ENCODE data around the gene ENOSF1. TPM values are rescaled to one million over a fixed set of nuclear protein-coding genes. Genes with fewer than 3 reads are reported as not detected.

The ENOSF1 gene
- total RNA-seq, 1 donor from 2014 or later = 12.5 TPM

DNA sequence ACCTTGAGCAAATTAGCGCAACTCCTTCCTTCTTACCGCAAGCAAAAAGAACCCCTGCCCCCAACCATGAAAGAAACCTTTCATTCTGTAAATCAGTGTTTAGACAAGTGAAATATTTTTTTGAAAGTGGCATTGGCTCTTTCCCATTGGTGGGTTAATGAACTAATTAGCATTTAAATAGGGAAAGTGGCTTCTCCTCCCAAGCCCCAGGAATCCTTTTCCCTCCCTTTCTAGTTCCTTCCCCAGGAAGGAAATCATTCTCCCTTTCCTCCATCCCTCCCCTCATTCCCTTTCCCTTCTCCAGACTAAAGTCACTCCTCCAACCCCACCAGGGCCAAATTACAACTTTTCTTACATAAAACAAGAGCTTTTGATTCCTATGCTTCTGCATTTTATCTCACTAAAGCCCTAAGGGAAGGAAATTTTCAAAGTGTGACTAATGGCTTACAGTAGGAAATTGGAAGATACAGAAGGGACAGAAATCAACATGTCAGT, 77.8 kb downstream of the ENOSF1 start:
- no peak for DNase-seq (ENCODE audit: low read depth in 2 of 2)

DNA sequence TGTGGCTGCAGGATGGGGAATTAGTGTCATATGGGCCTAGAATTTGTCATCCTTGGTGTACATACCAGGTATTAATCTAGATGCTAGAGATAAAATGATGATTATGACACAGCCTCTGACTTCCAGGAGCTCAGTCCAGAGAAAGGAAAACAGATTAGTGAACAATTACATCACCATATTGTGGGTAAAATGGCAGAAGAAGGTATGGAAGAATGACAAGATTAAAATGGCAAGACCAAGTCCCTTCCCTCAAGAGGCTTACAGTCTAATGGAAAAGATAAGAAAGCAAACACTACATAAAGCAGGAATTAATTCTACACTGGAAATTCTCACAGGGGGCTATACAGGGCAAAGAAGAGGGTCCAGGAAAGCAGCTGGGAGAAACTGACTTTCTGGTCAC, 80.9 kb downstream of the ENOSF1 start:
- no peak for DNase-seq (ENCODE audit: low read depth in 2 of 2)

DNA sequence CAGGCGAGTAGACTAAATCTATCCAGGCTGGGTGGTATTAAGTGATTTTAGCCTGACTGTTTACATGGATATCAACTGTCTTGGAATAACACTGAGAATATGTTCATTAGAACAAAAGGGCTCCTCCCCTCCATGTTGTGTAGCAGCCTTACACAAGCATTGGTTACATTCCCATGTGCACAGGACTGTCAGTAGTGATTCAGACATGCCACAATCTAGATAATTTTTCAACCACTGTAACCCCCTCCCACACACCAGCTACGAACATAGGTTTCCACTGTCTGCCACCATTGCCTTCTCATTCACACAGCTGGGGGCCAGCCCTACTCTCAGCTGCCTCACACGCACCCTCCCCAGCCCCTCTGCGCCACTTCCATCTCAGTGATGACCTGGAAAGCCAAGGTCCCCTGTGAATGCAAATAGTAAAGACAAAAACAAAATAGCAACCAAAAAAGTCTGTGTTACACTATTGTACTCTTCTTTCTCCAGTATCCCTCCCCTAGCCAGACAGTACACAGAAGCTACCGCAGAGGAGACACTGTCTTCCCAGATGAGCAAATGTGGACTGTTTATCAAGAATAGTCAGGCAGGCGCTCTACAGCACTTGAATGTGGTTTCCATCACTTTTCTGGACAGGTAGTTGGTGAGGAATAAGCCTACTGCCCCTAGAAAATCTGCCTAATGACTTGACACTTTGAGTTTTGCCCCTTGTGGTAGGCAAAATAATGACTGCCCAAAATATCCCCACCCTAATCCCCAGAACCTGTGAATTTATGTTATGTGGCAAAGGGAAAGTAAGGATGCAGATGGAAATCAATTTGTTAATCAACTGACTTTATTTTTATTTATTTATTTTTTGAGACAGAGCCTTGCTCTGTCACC, 82.9 kb downstream of the ENOSF1 start:
- DNase-seq (ENCODE audit: low read depth in 2 of 2) = no peak

DNA sequence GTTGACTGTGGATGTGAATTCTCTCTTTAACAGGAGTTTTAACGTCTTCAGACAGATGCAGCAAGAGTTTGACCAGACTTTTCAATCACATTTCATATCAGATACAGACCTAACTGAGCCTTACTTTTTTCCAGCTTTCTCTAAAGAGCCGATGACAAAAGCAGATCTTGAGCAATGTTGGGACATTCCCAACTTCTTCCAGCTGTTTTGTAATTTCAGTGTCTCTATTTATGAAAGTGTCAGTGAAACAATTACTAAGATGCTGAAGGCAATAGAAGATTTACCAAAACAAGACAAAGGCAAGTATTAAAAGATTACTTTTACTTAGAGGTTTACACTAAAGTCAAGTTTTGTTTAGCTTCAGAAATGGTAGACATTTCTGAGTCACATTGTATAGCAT, 85.2 kb downstream of the ENOSF1 start:
- no peak for DNase-seq (ENCODE audit: low read depth in 2 of 2)

DNA sequence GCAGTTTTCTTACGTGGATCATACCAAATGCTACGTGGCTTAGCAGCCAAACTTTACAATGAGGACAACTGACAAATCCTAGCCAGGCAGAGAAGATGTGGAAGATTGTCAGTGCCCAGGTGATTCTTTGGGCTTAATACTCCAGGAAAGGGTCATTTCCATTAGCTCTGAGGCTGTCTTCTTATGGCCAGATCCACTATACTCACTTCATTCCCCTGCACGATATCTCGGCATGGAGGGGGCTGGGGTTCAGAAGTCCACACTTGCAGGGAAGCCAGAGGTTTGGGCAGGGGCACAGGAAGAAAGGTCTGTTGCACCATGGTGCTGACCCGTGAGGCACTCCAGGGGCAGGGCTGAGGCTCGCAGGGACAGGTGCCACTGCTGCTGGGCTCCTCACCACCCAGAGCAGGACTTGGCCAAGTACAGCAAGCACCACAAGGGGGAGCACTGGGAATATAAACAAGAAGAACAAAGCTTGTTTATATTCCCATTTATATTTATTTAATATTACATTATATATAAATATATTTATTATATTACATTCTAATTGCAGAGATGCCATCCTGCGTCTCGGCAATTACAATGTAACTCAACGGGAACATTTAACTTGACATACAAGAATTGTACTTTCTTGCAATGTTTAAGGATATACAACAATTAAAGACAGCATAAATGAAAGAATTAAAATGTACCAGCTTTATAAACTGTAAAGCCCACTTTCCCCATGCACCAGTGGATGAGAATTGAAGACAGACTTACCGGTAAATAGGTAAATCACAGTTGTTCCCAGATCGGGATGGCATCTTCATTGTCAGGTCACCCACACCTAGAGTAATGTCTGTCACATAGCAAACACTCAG, 88.4 kb downstream of the ENOSF1 start:
- peak; percentile 85 to 89 for DNase-seq (ENCODE audit: low read depth in 2 of 2)

DNA sequence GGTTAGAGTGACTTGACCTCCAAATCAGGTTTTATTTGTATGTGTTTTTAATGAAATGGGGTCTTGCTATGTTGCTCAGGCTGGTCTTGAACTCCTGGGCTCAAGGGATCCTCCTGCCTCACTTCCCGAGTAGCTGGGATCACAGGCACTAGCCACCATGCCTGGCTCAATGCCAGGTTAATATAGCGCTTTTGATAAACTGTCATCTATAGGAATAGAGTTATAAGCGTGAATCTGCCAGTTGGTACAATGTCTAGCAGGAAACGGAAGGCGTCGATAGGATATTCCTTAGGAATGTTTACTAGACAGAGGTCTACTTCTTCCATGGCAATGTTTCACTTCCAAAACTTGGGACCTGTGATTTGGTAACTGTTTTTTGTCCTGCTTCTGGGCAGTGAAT, 90.1 kb downstream of the ENOSF1 start:
- peak in 1 of 2 donors; percentile 25 for DNase-seq (ENCODE audit: low read depth in 2 of 2)

DNA sequence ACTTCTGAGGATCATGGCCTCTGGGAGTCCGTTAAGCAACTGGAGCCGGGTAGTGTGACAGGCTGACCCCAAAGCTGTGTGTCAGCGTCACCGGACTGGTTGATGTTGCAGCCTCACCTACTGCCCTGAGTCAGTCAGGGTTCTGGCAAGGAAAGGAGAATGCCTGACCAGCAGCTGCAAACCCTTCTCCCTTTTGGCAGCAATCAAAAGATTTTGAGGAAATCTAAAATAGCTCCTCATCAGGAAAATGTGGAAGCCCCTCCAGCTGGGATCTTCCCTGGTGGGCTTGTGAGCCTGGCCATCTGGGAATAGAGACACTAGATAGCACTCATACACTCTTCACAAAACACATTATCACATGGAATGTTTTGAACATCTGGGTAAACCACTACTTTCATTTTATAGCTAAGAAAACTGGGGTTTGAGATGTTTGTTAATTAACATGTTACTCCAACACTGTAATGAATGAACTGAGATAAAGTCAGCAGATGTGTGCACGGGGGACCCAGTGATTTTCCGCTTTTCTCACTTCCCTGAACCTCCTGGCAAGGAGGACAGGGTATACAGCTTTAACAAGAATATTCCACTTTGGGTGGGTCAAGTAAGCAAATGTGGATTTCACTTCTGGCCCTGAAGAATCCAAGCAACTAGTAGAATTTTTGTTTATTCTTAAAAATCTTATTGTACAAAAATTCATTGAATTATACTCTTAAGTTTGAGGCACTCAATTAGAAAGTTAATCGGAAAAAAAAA, 91.0 kb downstream of the ENOSF1 start:
- peak in 1 of 2 donors; percentile 10 for DNase-seq (ENCODE audit: low read depth in 2 of 2)

Other genes with a start within 250 kb of the ENOSF1 start
- 33.8 and 104 TPM in 2 replicates for gene COLEC12, start 211.9 kb downstream of the ENOSF1 start, total RNA-seq
- not detected in 2 replicates for gene CETN1, start 132.2 kb downstream of the ENOSF1 start, total RNA-seq
- not detected in 2 replicates for gene CLUL1, start 115.6 kb downstream of the ENOSF1 start, total RNA-seq
- gene TYMS, start 55.0 kb downstream of the ENOSF1 start, total RNA-seq = 7.7 and 25.3 TPM in 2 replicates
- gene YES1, start 99.6 kb upstream of the ENOSF1 start, total RNA-seq = 138 and 140 TPM in 2 replicates
- gene ADCYAP1, start 192.2 kb upstream of the ENOSF1 start, total RNA-seq = not detected in 2 replicates

All from lung microvascular endothelial cell (primary cell).